Measurements from ENCODE around the gene RBM19. TPM values are rescaled to one million over a fixed set of nuclear protein-coding genes. Genes with fewer than 3 reads are reported as not detected.

RBM19 gene
- total and polyA plus RNA-seq, 4 donors: 7.9 to 18.7 (median 9.0) TPM

DNA sequence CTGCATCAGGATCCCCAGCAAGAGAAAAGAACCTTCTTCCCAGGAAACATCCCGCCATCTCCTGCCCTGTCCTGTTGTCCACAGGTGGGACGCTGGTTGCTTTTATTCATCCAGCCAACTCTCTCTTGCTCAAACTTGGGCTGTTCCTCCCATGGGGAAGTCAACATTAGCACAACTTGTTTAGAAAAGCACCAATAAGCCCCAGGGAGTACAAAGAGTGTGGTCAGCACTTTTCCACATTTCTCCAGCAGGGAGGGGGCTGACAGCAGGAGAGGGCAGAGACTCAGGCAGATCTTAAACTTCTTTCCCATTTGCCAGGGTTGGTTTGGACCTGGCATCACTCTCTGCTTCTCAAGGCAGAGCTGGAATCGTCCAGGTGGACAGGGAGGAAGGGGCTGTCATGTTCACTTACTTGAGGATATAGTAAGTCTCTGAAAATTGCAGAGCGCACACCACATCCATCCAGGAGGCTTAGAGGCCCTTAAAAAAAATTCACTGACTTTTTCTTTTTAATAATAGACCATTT, 74.9 kb downstream of the RBM19 start:
- TF ChIP-seq RAD21 (IDR thresholded peaks at IDR 0.05): no peak
- TF ChIP-seq, protein P1, sequence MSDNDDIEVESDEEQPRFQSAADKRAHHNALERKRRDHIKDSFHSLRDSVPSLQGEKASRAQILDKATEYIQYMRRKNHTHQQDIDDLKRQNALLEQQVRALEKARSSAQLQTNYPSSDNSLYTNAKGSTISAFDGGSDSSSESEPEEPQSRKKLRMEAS (IDR thresholded peaks at IDR 0.05): no peak
- Histone ChIP-seq H3K27me3 (ENCODE audit: control insufficient read depth in 4 of 4, insufficient read depth in 4 of 4, low read length in 3 of 4) (no peaks in the 10 kb centered on the region), H3K9me3 (ENCODE audit: control insufficient read depth in 4 of 4, low read length in 3 of 4) (no peaks in the 10 kb centered on the region), H3K36me3 (ENCODE audit: control insufficient read depth in 4 of 4, insufficient read depth in 3 of 4, low read depth in 1 of 4, low read length in 3 of 4) (peaks cover 0 to 4% (median 2%) of the 10 kb centered on the region in 4 donors), H3K27ac (ENCODE audit: low read depth in 1 of 2, low read length in 2 of 2) (no peak overlapping the region), H3K4me1 (ENCODE audit: control insufficient read depth in 4 of 4, insufficient read depth in 4 of 4, low read length in 3 of 4) (no peaks in the 10 kb centered on the region), H3K9ac (ENCODE audit: low read depth in 1 of 2, low read length in 2 of 2) (no peak overlapping the region), H3K4me3 (ENCODE audit: low read depth in 1 of 3, low read length in 3 of 3) (no peak overlapping the region)
- 92% methylated on average over 4 of the region's 4 CpGs for WGBS
- DNase-seq (ENCODE audit: low spot score): no peak

DNA sequence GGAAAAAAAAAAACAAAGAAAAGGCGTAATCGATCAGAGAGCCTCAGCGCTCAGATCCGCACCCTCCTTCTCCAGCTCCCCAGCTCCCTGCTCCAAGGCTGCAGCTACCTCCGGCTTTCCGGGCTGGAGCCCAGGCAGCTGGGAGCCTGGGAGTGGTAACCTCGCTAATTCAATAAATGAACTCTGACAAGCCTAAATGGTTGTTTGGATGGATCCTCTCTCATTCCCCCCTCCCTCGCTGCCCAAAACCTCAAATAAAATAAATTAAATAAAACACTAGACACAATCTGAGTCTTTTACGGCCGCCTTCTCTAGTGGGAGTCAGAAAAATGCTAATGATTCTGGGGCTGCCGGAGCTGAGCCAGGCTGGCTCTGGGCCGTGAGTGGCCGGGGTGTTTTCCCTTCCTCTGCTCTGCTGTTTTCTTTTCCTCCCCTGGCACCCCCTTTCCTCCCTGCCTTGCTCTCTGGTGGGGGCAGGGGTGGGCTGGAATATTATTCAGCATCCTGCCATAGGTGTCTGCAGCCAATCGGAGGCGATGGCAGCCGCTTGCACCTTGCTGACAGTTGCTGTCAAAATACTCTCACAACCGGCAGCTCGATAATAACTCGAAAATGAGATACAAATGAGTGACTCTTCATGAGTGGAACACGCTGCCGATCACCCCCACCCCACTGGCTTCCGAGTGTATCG, 76.1 kb downstream of the RBM19 start:
- H3K4me3 ChIP-seq (ENCODE audit: low read depth in 1 of 3, low read length in 3 of 3): no peak overlapping the region
- H3K36me3 ChIP-seq (ENCODE audit: control insufficient read depth in 4 of 4, insufficient read depth in 3 of 4, low read depth in 1 of 4, low read length in 3 of 4): peaks cover 0 to 4% (median 2%) of the 10 kb centered on the region in 4 donors
- H3K9ac ChIP-seq (ENCODE audit: low read depth in 1 of 2, low read length in 2 of 2): no peak overlapping the region
- H3K9me3 ChIP-seq (ENCODE audit: control insufficient read depth in 4 of 4, low read length in 3 of 4): no peaks in the 10 kb centered on the region
- H3K27me3 ChIP-seq (ENCODE audit: control insufficient read depth in 4 of 4, insufficient read depth in 4 of 4, low read length in 3 of 4): no peaks in the 10 kb centered on the region
- no peaks in the 10 kb centered on the region for H3K4me1 ChIP-seq (ENCODE audit: control insufficient read depth in 4 of 4, insufficient read depth in 4 of 4, low read length in 3 of 4)
- DNase-seq (ENCODE audit: low spot score): no peak
- no peak overlapping the region for H3K27ac ChIP-seq (ENCODE audit: low read depth in 1 of 2, low read length in 2 of 2)
- WGBS: 95% methylated on average over 23 of the region's 23 CpGs
- TF ChIP-seq YY1 (IDR thresholded peaks at IDR 0.05) (no peak), CTCF (IDR thresholded peaks at IDR 0.05; ENCODE audit: low read depth, low read length, missing input control) (no peak), FOXA1 (IDR thresholded peaks at IDR 0.05) (no peak), FOXA2 (IDR thresholded peaks at IDR 0.05) (no peak), RAD21 (IDR thresholded peaks at IDR 0.05) (no peak), JUND (IDR thresholded peaks at IDR 0.05) (no peak), HNF4G (IDR thresholded peaks at IDR 0.05) (no peak), HNF4A (conservative IDR thresholded peaks at IDR 0.05) (no peak), RXRA (IDR thresholded peaks at IDR 0.05) (no peak), NR2F2 (IDR thresholded peaks at IDR 0.05) (no peak)
- TF ChIP-seq, protein P2, sequence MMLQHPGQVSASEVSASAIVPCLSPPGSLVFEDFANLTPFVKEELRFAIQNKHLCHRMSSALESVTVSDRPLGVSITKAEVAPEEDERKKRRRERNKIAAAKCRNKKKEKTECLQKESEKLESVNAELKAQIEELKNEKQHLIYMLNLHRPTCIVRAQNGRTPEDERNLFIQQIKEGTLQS (IDR thresholded peaks at IDR 0.05): no peak
- TF ChIP-seq, protein P3, sequence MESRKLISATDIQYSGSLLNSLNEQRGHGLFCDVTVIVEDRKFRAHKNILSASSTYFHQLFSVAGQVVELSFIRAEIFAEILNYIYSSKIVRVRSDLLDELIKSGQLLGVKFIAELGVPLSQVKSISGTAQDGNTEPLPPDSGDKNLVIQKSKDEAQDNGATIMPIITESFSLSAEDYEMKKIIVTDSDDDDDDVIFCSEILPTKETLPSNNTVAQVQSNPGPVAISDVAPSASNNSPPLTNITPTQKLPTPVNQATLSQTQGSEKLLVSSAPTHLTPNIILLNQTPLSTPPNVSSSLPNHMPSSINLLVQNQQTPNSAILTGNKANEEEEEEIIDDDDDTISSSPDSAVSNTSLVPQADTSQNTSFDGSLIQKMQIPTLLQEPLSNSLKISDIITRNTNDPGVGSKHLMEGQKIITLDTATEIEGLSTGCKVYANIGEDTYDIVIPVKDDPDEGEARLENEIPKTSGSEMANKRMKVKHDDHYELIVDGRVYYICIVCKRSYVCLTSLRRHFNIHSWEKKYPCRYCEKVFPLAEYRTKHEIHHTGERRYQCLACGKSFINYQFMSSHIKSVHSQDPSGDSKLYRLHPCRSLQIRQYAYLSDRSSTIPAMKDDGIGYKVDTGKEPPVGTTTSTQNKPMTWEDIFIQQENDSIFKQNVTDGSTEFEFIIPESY (IDR thresholded peaks at IDR 0.05): no peak
- TF ChIP-seq, protein P1 (IDR thresholded peaks at IDR 0.05): no peak
- TF ChIP-seq, protein P4, sequence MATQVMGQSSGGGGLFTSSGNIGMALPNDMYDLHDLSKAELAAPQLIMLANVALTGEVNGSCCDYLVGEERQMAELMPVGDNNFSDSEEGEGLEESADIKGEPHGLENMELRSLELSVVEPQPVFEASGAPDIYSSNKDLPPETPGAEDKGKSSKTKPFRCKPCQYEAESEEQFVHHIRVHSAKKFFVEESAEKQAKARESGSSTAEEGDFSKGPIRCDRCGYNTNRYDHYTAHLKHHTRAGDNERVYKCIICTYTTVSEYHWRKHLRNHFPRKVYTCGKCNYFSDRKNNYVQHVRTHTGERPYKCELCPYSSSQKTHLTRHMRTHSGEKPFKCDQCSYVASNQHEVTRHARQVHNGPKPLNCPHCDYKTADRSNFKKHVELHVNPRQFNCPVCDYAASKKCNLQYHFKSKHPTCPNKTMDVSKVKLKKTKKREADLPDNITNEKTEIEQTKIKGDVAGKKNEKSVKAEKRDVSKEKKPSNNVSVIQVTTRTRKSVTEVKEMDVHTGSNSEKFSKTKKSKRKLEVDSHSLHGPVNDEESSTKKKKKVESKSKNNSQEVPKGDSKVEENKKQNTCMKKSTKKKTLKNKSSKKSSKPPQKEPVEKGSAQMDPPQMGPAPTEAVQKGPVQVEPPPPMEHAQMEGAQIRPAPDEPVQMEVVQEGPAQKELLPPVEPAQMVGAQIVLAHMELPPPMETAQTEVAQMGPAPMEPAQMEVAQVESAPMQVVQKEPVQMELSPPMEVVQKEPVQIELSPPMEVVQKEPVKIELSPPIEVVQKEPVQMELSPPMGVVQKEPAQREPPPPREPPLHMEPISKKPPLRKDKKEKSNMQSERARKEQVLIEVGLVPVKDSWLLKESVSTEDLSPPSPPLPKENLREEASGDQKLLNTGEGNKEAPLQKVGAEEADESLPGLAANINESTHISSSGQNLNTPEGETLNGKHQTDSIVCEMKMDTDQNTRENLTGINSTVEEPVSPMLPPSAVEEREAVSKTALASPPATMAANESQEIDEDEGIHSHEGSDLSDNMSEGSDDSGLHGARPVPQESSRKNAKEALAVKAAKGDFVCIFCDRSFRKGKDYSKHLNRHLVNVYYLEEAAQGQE (IDR thresholded peaks at IDR 0.05): no peak
